GM10847 (cell line): ENCODE data around the gene APLP2.

Experiments used
- POLR2A ChIP-seq: IDR thresholded peaks from 2 replicates; pipeline ENCODE4 v1.6.1; 2011; ENCODE audit not compliant: insufficient read length; ENCODE audit errors: extremely low read depth

APLP2 gene

GRCh38 chr11:130047141-130047540 lies 22.6 kb upstream of the APLP2 start:
- TF ChIP-seq POLR2A = no peak

- no peak for TF ChIP-seq POLR2A
These were observed 20.3 kb upstream of the APLP2 start for GRCh38 chr11:130049328-130049771.

- no peak for TF ChIP-seq POLR2A
These were observed 19.4 kb upstream of the APLP2 start for GRCh38 chr11:130050257-130050656.

GRCh38 chr11:130051082-130051481 lies 18.6 kb upstream of the APLP2 start:
- TF ChIP-seq POLR2A = no peak

GRCh38 chr11:130052567-130052966 lies 17.1 kb upstream of the APLP2 start:
- TF ChIP-seq POLR2A = no peak

- no peak for TF ChIP-seq POLR2A
These were observed 14.7 kb upstream of the APLP2 start for GRCh38 chr11:130054966-130055365.

- no peak for TF ChIP-seq POLR2A
These were observed 14.1 kb upstream of the APLP2 start for GRCh38 chr11:130055617-130056016.

- no peak for TF ChIP-seq POLR2A
These were observed 8.7 kb upstream of the APLP2 start for GRCh38 chr11:130061017-130061416.

GRCh38 chr11:130062026-130062425 lies 7.7 kb upstream of the APLP2 start:
- no peak for TF ChIP-seq POLR2A

GRCh38 chr11:130063451-130063850 lies 6.2 kb upstream of the APLP2 start:
- no peak for TF ChIP-seq POLR2A

GRCh38 chr11:130064596-130064995 lies 5.1 kb upstream of the APLP2 start:
- TF ChIP-seq POLR2A = no peak

GRCh38 chr11:130066338-130066737 lies 3.4 kb upstream of the APLP2 start:
- no peak for TF ChIP-seq POLR2A

- no peak for TF ChIP-seq POLR2A
These were observed 1.1 kb upstream of the APLP2 start for GRCh38 chr11:130068546-130068985.

- no peak for TF ChIP-seq POLR2A
These were observed 572 bp upstream of the APLP2 start for GRCh38 chr11:130068986-130069658.

- no peak for TF ChIP-seq POLR2A
These were observed 583 bp downstream of the APLP2 start for GRCh38 chr11:130070109-130070845.

GRCh38 chr11:130070846-130071200 lies 1.1 kb downstream of the APLP2 start:
- no peak for TF ChIP-seq POLR2A
